Vagina (tissue), 2 donors: ENCODE data around the gene C19orf33.

Experiments used
- CTCF ChIP-seq, 3 experiments: fragments of 450-650 bp in 2 of 3; fragments of 200-600 bp in 1 of 3; sonication (generic) in 1 of 3; IDR thresholded peaks; one replicate each; pipeline ENCODE4 v1.5.1; 2017 to 2019; ENCODE audit warnings: antibody characterized with exemption in 3 of 3, mild to moderate bottlenecking in 2 of 3, moderate library complexity in 2 of 3
- POLR2A ChIP-seq, 2 donors: fragments of 450-650 bp; IDR thresholded peaks; one replicate each; pipeline ENCODE4 v1.6.1; 2017; ENCODE audit warnings: antibody characterized with exemption in 2 of 2, mild to moderate bottlenecking in 2 of 2, moderate library complexity in 2 of 2

GRCh38 chr19:38352611-38353010 lies 48.6 kb downstream of the C19orf33 start:
- TF ChIP-seq CTCF (IDR thresholded peaks at IDR 0.05) (no peak), POLR2A (IDR thresholded peaks at IDR 0.05) (no peak)
